HG03139 (cell line): ENCODE data around the gene NPSR1.
"Not testable (repeated sequence)": the region's sequence is repeated elsewhere in the genome, so short reads cannot be mapped to it uniquely, and the experiment has no call there.

Experiments
- ATAC-seq: cut with Tn5 transposase; IDR thresholded peaks from one replicate; pipeline ENCODE4 v1.9.1; 2021; ENCODE audit not compliant: unreplicated experiment

Gene NPSR1

DNA sequence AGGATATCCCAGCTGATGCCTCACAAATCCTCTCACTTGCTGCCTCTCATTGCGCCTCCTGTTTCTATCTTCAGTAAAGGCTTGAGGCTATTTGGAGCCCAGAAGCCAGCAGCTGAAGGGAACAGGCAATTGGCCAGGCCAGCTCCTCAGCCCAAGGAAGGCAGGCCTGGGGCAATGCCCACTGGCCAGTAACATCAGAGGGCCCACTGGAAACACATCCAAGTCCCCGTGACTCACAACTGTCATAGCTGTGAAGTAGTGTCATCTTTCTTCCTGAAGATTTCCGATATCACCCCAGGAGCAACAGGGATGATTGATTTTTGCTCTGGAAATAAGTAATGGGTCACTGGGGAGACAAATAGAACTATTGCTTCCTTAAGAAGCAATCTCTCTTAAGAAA lies 209.3 kb downstream of the NPSR1 start:
- ATAC-seq: not testable (repeated sequence)

DNA sequence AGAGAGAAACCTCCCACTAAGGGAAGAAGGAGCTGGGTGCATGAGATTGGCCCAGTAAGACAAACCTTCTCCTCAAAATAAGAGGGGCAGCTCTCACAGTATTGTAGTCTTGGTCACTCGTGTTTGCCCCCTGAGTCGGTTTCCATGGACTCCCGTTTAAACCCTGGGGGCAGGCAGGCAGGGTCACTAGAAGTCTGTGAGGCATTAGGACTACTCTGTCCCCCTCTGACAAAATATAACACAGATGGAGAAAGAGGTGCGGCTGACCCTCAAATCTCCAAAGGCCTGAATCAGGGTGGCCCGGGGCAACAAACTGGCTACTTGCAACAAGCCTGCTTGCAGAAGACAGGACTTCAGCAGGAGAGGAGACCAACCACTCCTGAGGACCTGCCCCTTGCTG lies 210.6 kb downstream of the NPSR1 start:
- ATAC-seq: not testable (repeated sequence)

GRCh38 chr7:34869057-34869456 lies 211.0 kb downstream of the NPSR1 start:
- no peak for ATAC-seq

GRCh38 chr7:34870041-34870440 lies 212.0 kb downstream of the NPSR1 start:
- ATAC-seq: not testable (repeated sequence)

- not testable (repeated sequence) for ATAC-seq
Observed at GRCh38 chr7:34874329-34874728, 216.3 kb downstream of the NPSR1 start.

DNA sequence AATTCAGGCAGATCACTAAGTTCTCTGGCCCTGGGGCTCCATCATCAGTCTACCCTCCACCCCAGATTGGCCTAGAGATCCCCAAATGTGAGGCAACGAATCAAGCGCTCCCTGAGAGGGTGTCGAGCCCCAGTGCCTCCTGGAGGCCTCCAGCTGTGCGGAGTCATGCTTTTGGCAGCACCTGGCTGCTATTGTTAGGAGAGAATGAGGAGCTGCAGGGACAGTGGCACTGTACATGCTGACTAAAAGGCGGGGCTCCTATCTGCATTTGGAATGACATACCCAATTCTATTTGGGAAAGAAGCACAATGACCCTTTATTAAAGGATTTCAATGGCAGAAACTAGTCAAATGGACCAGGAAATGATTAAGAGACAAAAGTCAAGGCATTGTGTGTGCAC lies 217.5 kb downstream of the NPSR1 start:
- ATAC-seq: no peak

GRCh38 chr7:34878944-34879735 lies 221.1 kb downstream of the NPSR1 start:
- ATAC-seq: not testable (repeated sequence)

DNA sequence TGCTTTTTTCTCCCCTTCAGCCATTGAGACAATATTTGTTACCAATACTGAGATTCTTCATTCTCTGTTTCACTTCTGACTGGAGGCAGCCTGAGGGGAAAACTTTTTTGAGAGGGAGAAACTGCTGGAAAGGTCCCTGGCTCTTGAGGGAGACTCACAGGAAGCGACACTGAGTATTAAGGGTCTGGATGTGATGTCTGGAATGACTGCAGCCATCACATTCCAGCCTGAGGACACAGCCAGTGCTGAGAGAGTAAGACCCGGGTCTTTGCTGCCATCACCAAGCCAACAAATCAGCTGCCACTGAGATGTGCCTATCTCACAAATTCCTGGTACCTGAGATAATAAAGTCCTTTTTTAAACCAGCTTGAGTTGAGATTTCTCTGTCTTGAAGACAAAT lies 221.9 kb downstream of the NPSR1 start:
- ATAC-seq: no peak

DNA sequence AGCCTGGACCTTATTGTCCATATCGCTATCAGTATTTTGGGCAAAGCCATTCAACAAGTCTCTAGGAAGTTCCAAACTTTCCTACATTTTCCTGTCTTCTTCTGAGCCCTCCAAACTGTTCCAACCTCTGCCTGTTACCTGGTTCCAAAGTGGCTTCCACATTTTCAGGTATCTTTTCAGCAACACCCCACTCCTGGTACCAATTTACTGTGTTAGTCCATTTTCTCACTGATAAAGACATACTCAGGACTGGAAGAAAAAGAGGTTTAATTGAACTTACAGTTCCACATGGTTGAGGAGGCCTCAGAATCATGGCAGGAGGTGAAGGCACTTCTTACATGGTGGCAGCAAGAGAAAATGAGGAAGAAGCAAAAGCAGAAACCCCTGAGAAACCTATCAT lies 225.8 kb downstream of the NPSR1 start:
- not testable (repeated sequence) for ATAC-seq

- ATAC-seq: no peak
Observed at GRCh38 chr7:34886856-34887255, 228.8 kb downstream of the NPSR1 start.

DNA sequence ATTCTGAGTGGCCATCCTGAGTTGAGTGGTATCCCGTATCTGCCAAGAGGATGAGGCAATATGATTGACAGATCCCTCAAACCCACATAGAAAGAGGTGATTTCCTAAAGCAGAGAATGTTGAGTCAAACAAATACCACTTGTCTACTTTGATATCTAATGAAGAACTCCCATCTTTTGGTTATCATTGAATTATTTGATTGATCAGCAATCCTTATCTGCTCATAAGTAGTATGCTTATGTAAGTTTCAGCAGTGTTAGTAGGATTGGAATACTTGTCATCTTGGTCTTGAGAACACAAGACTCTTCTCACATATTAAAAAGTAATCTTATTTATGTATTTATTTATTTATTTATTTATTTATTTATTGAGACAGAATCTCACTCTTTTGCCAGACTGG lies 231.9 kb downstream of the NPSR1 start:
- no peak for ATAC-seq

DNA sequence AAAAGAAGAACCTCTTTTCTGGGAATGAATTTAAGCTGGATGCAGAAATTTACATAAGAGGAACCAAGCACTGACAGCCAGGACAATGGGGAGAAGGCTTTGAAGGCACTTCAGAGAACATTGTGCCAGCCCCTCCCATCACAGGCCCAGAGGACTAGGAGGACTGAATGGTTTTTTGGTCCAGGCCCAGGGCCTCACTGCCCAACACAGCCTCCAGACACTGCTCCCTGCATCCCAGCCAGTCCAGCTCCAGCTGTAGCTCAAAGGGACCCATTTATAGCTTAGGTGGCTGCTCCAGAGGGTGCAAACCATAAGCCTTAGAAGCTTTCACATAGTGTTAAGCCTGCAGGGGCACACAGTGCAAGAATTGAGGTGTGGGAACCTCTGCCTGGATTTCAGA lies 237.2 kb downstream of the NPSR1 start:
- no peak for ATAC-seq
